ENCODE data around the gene CACNA2D4. TPM values are rescaled to one million over a fixed set of nuclear protein-coding genes. Genes with fewer than 3 reads are reported as not detected.

The CACNA2D4 gene
- polyA plus RNA-seq, 3 donors = 17.8 to 87.7 (median 22.1) TPM

DNA sequence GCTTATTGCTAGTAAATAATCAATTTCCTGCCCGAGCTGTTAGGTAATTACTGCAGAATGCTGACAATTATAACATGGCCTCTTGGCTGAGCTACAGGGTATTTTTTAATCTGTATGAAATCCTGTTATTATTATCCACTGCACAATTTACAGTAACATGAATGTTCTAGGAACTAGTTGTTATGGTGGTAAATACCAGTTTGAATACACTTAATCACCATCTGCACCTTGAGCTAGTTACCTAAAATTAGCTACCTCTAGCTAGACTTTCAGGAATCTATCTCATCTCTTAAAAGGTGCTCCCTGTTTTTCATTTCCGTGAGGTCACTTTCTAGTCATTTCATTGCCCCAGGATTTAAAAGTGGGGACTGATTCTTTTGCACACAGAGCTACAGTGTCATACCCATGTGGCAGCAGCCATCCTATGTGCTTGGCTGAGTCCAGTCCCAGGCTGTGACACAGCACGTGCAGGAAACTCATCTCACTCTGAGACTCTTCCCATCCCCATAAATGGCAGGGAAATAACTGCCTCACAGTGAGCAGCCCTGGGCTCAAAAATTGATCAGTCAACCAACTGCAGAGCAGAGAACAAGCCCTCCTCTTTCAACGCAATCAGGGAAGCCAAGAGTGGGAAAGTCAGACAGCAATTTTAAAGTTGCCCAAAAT is 48.2 kb upstream of the CACNA2D4 start:
- Histone ChIP-seq H3K9me3 (replicated peaks in 1 of 2; ENCODE audit: control insufficient read depth in 1 of 2, insufficient read depth in 1 of 2, low read length in 2 of 2) (no peaks in the 10 kb centered on the region), H2AFZ (ENCODE audit: insufficient read depth, low read depth, low read length, poor library complexity, severe bottlenecking) (no peak overlapping the region), H3K4me1 (ENCODE audit: control insufficient read depth in 1 of 2, insufficient read depth in 2 of 2, low read length in 2 of 2) (no peaks in the 10 kb centered on the region), H3K36me3 (replicated peaks in 1 of 2; ENCODE audit: control insufficient read depth in 1 of 2, insufficient read depth in 2 of 2, low read length in 2 of 2) (peaks cover 23 to 48% of the 10 kb centered on the region in 2 donors), H3K27me3 (ENCODE audit: control insufficient read depth in 2 of 2, insufficient read depth in 2 of 2, low read length in 2 of 2) (no peaks in the 10 kb centered on the region), H3K27ac (ENCODE audit: low read depth in 1 of 2, low read length in 2 of 2) (no peak overlapping the region), H3K4me2 (replicated peaks; ENCODE audit: extremely low read depth, low read length, poor library complexity, severe bottlenecking) (no peak overlapping the region), H3K4me3 (replicated peaks in 1 of 3; ENCODE audit: low read depth in 2 of 3, low read length in 3 of 3) (no peak overlapping the region), H4K20me1 (ENCODE audit: insufficient read depth, low read length) (no peaks in the 10 kb centered on the region), H3K79me2 (ENCODE audit: insufficient read depth, low read length) (no peaks in the 10 kb centered on the region), H3K9ac (ENCODE audit: insufficient read depth, low read length, poor library complexity, severe bottlenecking) (no peak overlapping the region)
- Mint-ChIP-seq H3K27ac (peak overlapping the region in 1 of 7 donors; percentile 11), H3K9me3 (no peaks in the 10 kb centered on the region), H3K27me3 (ENCODE audit: low read depth in 3 of 3) (no peaks in the 10 kb centered on the region), H3K4me3 (no peak overlapping the region), H3K36me3 (peaks cover 34 to 39% of the 10 kb centered on the region in 2 donors), H3K4me1 (no peaks in the 10 kb centered on the region)
- intact Hi-C loops (cut with micrococcal nuclease) = no loop called here
- no peak for TF ChIP-seq CTCF (IDR thresholded peaks at IDR 0.05)
- WGBS (ENCODE audit: insufficient coverage) = 91% methylated on average over 2 of the region's 4 CpGs
- no peak for DNase-seq

DNA sequence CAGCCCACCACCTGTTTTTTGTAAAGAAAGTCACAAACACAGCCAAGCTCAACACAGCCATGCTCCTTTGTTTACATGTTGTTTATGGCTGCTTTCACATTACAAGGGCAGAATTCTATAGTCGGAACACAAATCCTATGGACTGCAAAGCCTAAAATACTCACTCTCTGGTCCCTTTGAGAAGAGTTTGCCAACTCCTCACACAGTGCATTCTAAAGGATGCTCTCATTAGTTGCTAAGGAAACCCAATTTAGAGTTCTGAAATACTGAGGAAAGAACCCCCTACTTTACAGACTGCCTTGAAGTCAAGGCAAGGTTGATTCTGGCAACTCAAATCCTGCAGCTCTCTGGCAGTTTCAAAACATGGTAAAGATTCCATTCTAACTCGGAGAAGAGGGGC is 47.5 kb upstream of the CACNA2D4 start:
- H4K20me1 ChIP-seq (ENCODE audit: insufficient read depth, low read length) = no peaks in the 10 kb centered on the region
- no peak overlapping the region for H2AFZ ChIP-seq (ENCODE audit: insufficient read depth, low read depth, low read length, poor library complexity, severe bottlenecking)
- no peaks in the 10 kb centered on the region for H3K27me3 Mint-ChIP-seq (ENCODE audit: low read depth in 3 of 3)
- no peaks in the 10 kb centered on the region for H3K9me3 ChIP-seq (replicated peaks in 1 of 2; ENCODE audit: control insufficient read depth in 1 of 2, insufficient read depth in 1 of 2, low read length in 2 of 2)
- no peak overlapping the region for H3K4me3 Mint-ChIP-seq
- H3K4me3 ChIP-seq (replicated peaks in 1 of 3; ENCODE audit: low read depth in 2 of 3, low read length in 3 of 3) = no peak overlapping the region
- no peak overlapping the region for H3K4me2 ChIP-seq (replicated peaks; ENCODE audit: extremely low read depth, low read length, poor library complexity, severe bottlenecking)
- 100% methylated on average over 2 of the region's 2 CpGs for WGBS (ENCODE audit: insufficient coverage)
- no peak for DNase-seq
- no peak overlapping the region for H3K27ac ChIP-seq (ENCODE audit: low read depth in 1 of 2, low read length in 2 of 2)
- H3K9me3 Mint-ChIP-seq = no peaks in the 10 kb centered on the region
- H3K36me3 Mint-ChIP-seq = peaks cover 39 to 43% of the 10 kb centered on the region in 2 donors
- intact Hi-C loops (cut with micrococcal nuclease) = no loop called here
- H3K36me3 ChIP-seq (replicated peaks in 1 of 2; ENCODE audit: control insufficient read depth in 1 of 2, insufficient read depth in 2 of 2, low read length in 2 of 2) = peaks cover 27 to 53% of the 10 kb centered on the region in 2 donors
- TF ChIP-seq CTCF (IDR thresholded peaks at IDR 0.05) = no peak
- H3K4me1 ChIP-seq (ENCODE audit: control insufficient read depth in 1 of 2, insufficient read depth in 2 of 2, low read length in 2 of 2) = no peaks in the 10 kb centered on the region
- no peaks in the 10 kb centered on the region for H3K4me1 Mint-ChIP-seq
- H3K27me3 ChIP-seq (ENCODE audit: control insufficient read depth in 2 of 2, insufficient read depth in 2 of 2, low read length in 2 of 2) = no peaks in the 10 kb centered on the region
- no peak overlapping the region for H3K27ac Mint-ChIP-seq
- no peak overlapping the region for H3K9ac ChIP-seq (ENCODE audit: insufficient read depth, low read length, poor library complexity, severe bottlenecking)
- no peaks in the 10 kb centered on the region for H3K79me2 ChIP-seq (ENCODE audit: insufficient read depth, low read length)
